ENCODE data around the gene SLC5A7. TPM values are rescaled to one million over a fixed set of nuclear protein-coding genes. Genes with fewer than 3 reads are reported as not detected.

The SLC5A7 gene
- total RNA-seq, 1 donor from 2014 or later: 0.04 TPM

- no peaks in the 10 kb centered on the region for H4K20me1 ChIP-seq (ENCODE audit: low read depth)
- H3K27ac Mint-ChIP-seq: no peak overlapping the region
- H2AFZ ChIP-seq (replicated peaks): no peak overlapping the region
- H3K9ac ChIP-seq: no peak overlapping the region
- H3K9me3 Mint-ChIP-seq: peaks cover 12% of the 10 kb centered on the region
- no peak overlapping the region for H3K4me2 ChIP-seq
- no peaks in the 10 kb centered on the region for H3K36me3 Mint-ChIP-seq
- TF ChIP-seq EZH2phosphoT487 (IDR thresholded peaks at IDR 0.05) (no peak), CTCF (IDR thresholded peaks at IDR 0.05) (no peak), EZH2 (IDR thresholded peaks at IDR 0.05) (no peak)
- H3K27me3 Mint-ChIP-seq (ENCODE audit: insufficient read depth, low read depth): no peaks in the 10 kb centered on the region
- no peak overlapping the region for H3K27ac ChIP-seq
- no peaks in the 10 kb centered on the region for H3K79me2 ChIP-seq (ENCODE audit: low read depth)
- no peaks in the 10 kb centered on the region for H3K4me1 ChIP-seq
- H3K4me1 Mint-ChIP-seq: no peaks in the 10 kb centered on the region
- H3K4me3 ChIP-seq: no peak overlapping the region
- H3K27me3 ChIP-seq: no peaks in the 10 kb centered on the region
- no peaks in the 10 kb centered on the region for H3F3A ChIP-seq (ENCODE audit: low read depth)
- H3K4me3 Mint-ChIP-seq: no peak overlapping the region
- no peaks in the 10 kb centered on the region for H3K36me3 ChIP-seq
- DNase-seq (ENCODE audit: low spot score): no peak
- no peaks in the 10 kb centered on the region for H3K9me3 ChIP-seq (ENCODE audit: low read depth)
Observed at GRCh38 chr2:108010912-108011591, 24.7 kb downstream of the SLC5A7 start.

GRCh38 chr2:108013305-108013704 is 27.0 kb downstream of the SLC5A7 start:
- Mint-ChIP-seq H3K4me1 (no peaks in the 10 kb centered on the region), H3K4me3 (no peak overlapping the region), H3K27me3 (ENCODE audit: insufficient read depth, low read depth) (no peaks in the 10 kb centered on the region), H3K9me3 (peaks cover 12% of the 10 kb centered on the region), H3K27ac (no peak overlapping the region), H3K36me3 (no peaks in the 10 kb centered on the region)
- Histone ChIP-seq H4K20me1 (ENCODE audit: low read depth) (no peaks in the 10 kb centered on the region), H2AFZ (replicated peaks) (no peak overlapping the region), H3K9me3 (ENCODE audit: low read depth) (no peaks in the 10 kb centered on the region), H3K36me3 (no peaks in the 10 kb centered on the region), H3K27ac (no peak overlapping the region), H3K79me2 (ENCODE audit: low read depth) (no peaks in the 10 kb centered on the region), H3F3A (ENCODE audit: low read depth) (no peaks in the 10 kb centered on the region), H3K4me2 (no peak overlapping the region), H3K9ac (no peak overlapping the region), H3K4me3 (no peak overlapping the region), H3K27me3 (no peaks in the 10 kb centered on the region), H3K4me1 (no peaks in the 10 kb centered on the region)
- DNase-seq (ENCODE audit: low spot score): no peak
- TF ChIP-seq EZH2phosphoT487 (IDR thresholded peaks at IDR 0.05): no peak
- TF ChIP-seq CTCF (IDR thresholded peaks at IDR 0.05): no peak
- no peak for TF ChIP-seq EZH2 (IDR thresholded peaks at IDR 0.05)

DNA sequence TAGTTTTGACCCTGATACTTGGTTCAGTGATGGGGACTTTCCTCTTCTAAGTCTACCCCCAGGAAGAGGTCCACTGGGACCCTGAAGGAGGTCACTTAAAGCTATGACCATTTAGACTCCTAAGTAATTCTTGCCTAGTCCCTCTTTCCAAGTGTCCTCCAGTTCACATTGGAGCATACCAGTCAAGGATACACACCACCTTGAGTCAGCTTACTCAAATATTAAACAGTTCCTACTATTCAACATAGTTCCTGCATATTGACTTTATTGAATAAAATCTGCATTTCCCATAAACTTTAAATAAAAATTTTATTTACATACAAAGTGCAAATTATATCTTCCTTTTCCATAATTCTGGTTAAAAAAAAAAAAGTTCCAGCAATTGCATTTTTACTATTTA is 36.3 kb downstream of the SLC5A7 start:
- Mint-ChIP-seq H3K36me3 (no peaks in the 10 kb centered on the region), H3K27me3 (ENCODE audit: insufficient read depth, low read depth) (no peaks in the 10 kb centered on the region), H3K4me3 (no peak overlapping the region), H3K9me3 (no peaks in the 10 kb centered on the region), H3K4me1 (no peaks in the 10 kb centered on the region), H3K27ac (no peak overlapping the region)
- no peaks in the 10 kb centered on the region for H4K20me1 ChIP-seq (ENCODE audit: low read depth)
- H3K4me2 ChIP-seq: no peak overlapping the region
- TF ChIP-seq EZH2phosphoT487 (IDR thresholded peaks at IDR 0.05): no peak
- TF ChIP-seq EZH2 (IDR thresholded peaks at IDR 0.05): no peak
- TF ChIP-seq CTCF (IDR thresholded peaks at IDR 0.05): no peak
- no peaks in the 10 kb centered on the region for H3K9me3 ChIP-seq (ENCODE audit: low read depth)
- no peak overlapping the region for H3K4me3 ChIP-seq
- peaks cover 4% of the 10 kb centered on the region for H3K4me1 ChIP-seq
- no peaks in the 10 kb centered on the region for H3K27me3 ChIP-seq
- H3K79me2 ChIP-seq (ENCODE audit: low read depth): no peaks in the 10 kb centered on the region
- no peak overlapping the region for H3K9ac ChIP-seq
- H3F3A ChIP-seq (ENCODE audit: low read depth): no peaks in the 10 kb centered on the region
- no peaks in the 10 kb centered on the region for H3K36me3 ChIP-seq
- no peak for DNase-seq (ENCODE audit: low spot score)
- no peak overlapping the region for H2AFZ ChIP-seq (replicated peaks)
- no peak overlapping the region for H3K27ac ChIP-seq
